Neural cell (in vitro differentiated cells): ENCODE data around the gene HHIPL1. TPM values are rescaled to one million over a fixed set of nuclear protein-coding genes. Genes with fewer than 3 reads are reported as not detected.

Source experiments
- H2AFZ ChIP-seq: fragments of 200-600, 300-800 bp; sonication (generic), shearing (Covaris generic); 2 replicates; pipeline ENCODE4 v1.6.0; 2014; ENCODE audit warnings: low read depth, mild to moderate bottlenecking, antibody characterized with exemption, low read length, moderate library complexity
- H3F3A ChIP-seq: fragments of 200-600 bp; shearing (Covaris generic); 2 replicates; pipeline ENCODE4 v1.6.1; 2016; ENCODE audit warnings: mild to moderate bottlenecking, moderate library complexity, mixed read lengths, antibody characterized with exemption, low read length; ENCODE audit not compliant: insufficient read depth, poor library complexity, severe bottlenecking
- H3K27ac ChIP-seq: fragments of 200-600, 300-800 bp; sonication (generic), shearing (Covaris generic); 2 replicates; pipeline ENCODE4 v1.5.1; 2014; ENCODE audit warnings: mild to moderate bottlenecking, low read length, moderate library complexity
- H3K27me3 ChIP-seq: fragments of 300-800, 200-600 bp; sonication (generic), shearing (Covaris generic); 2 replicates; pipeline ENCODE4 v1.6.0; 2014; ENCODE audit warnings: mild to moderate bottlenecking, low read depth, low read length, moderate library complexity; ENCODE audit not compliant: insufficient read depth
- H3K36me3 ChIP-seq: fragments of 300-800, 200-600 bp; sonication (generic), shearing (Covaris generic); 2 replicates; pipeline ENCODE4 v1.5.1; 2014; ENCODE audit warnings: mild to moderate bottlenecking, antibody characterized with exemption, low read length, moderate library complexity; ENCODE audit not compliant: insufficient read depth
- H3K4me2 ChIP-seq: fragments of 300-800, 200-600 bp; sonication (generic), shearing (Covaris generic); 2 replicates; pipeline ENCODE4 v1.6.0; 2014; ENCODE audit warnings: mild to moderate bottlenecking, low read length
- H3K4me3 ChIP-seq: fragments of 300-800, 200-600 bp; sonication (generic), shearing (Covaris generic); 2 replicates; pipeline ENCODE4 v1.5.1; 2014; ENCODE audit warnings: mild to moderate bottlenecking, low read length, moderate library complexity
- H3K79me2 ChIP-seq: fragments of 200-600 bp; shearing (Covaris generic); replicated peaks from 2 replicates; pipeline ENCODE4 v1.6.0; 2014; ENCODE audit warnings: mild to moderate bottlenecking, low read length, moderate library complexity; ENCODE audit not compliant: insufficient read depth
- H3K9ac ChIP-seq: fragments of 300-800, 200-600 bp; sonication (generic), shearing (Covaris generic); 2 replicates; pipeline ENCODE4 v1.6.1; 2016; ENCODE audit warnings: mild to moderate bottlenecking, low read length, mixed read lengths
- H3K9me2 ChIP-seq: fragments of 200-600 bp; shearing (Covaris generic); 2 replicates; pipeline ENCODE4 v1.6.1; 2016; ENCODE audit warnings: mild to moderate bottlenecking, low read length, mixed read lengths; ENCODE audit not compliant: insufficient read depth
- H3K9me3 ChIP-seq: fragments of 200-600, 300-800 bp; sonication (generic), shearing (Covaris generic); 2 replicates; pipeline ENCODE4 v1.6.1; 2016; ENCODE audit warnings: mild to moderate bottlenecking, mixed run types, low read length, moderate library complexity, mixed read lengths
- H4K20me1 ChIP-seq: fragments of 200-600 bp; shearing (Covaris generic); 2 replicates; pipeline ENCODE4 v1.6.1; 2016; ENCODE audit warnings: mild to moderate bottlenecking, mixed run types; ENCODE audit not compliant: insufficient read depth
- EP300 ChIP-seq: fragments of 450-650 bp; conservative IDR thresholded peaks from 2 replicates; pipeline ENCODE4 v1.6.1; 2014; ENCODE audit warnings: antibody characterized with exemption, mild to moderate bottlenecking, moderate library complexity; ENCODE audit not compliant: poor library complexity, severe bottlenecking
- EZH2 ChIP-seq: fragments of 200-600, 300-800 bp; shearing (Covaris generic), sonication (generic); IDR thresholded peaks from 2 replicates; pipeline ENCODE4 v1.6.1; 2014; ENCODE audit warnings: antibody characterized with exemption, low read length, borderline replicate concordance, mild to moderate bottlenecking; ENCODE audit not compliant: insufficient read depth, poor library complexity, severe bottlenecking
- MXI1 ChIP-seq: fragments of 450-650 bp; conservative IDR thresholded peaks from 2 replicates; pipeline ENCODE4 v1.6.1; 2014; ENCODE audit warnings: antibody characterized with exemption, mild to moderate bottlenecking; ENCODE audit not compliant: poor library complexity, severe bottlenecking
- POLR2AphosphoS5 ChIP-seq: IDR thresholded peaks from 2 replicates; pipeline ENCODE4 v1.6.1; 2012
- RAD21 ChIP-seq: fragments of 450-650 bp; conservative IDR thresholded peaks from 2 replicates; pipeline ENCODE4 v1.6.1; 2014; ENCODE audit warnings: antibody characterized with exemption, mild to moderate bottlenecking, moderate library complexity
- SMC3 ChIP-seq: fragments of 450-650 bp; conservative IDR thresholded peaks from 2 replicates; pipeline ENCODE4 v1.6.1; 2014; ENCODE audit warnings: antibody characterized with exemption, mild to moderate bottlenecking, moderate library complexity; ENCODE audit not compliant: poor library complexity
- TAF1 ChIP-seq: IDR thresholded peaks from 2 replicates; pipeline ENCODE4 v1.6.1; 2012; ENCODE audit warnings: low read depth
- polyA plus RNA-seq: library from polyadenylated mRNA; depleted of rRNA; stranded (reverse); fragments of >200 nt; gene quantifications from 2 replicates; pipeline ENCODE4 v1.2.3, GENCODE V29; 2014
- TF ChIP-seq, protein P1 (sequence below): IDR thresholded peaks from 2 replicates; pipeline ENCODE4 v1.6.1; 2012; ENCODE audit warnings: borderline replicate concordance
- TF ChIP-seq, protein P2 (sequence below): fragments of 450-650 bp; IDR thresholded peaks from 2 replicates; pipeline ENCODE4 v1.5.1; 2014; ENCODE audit warnings: antibody characterized with exemption, mild to moderate bottlenecking, moderate library complexity; ENCODE audit not compliant: poor library complexity, severe bottlenecking

Gene HHIPL1
- polyA plus RNA-seq, 1 donor from 2014 or later: 0.47 TPM

DNA sequence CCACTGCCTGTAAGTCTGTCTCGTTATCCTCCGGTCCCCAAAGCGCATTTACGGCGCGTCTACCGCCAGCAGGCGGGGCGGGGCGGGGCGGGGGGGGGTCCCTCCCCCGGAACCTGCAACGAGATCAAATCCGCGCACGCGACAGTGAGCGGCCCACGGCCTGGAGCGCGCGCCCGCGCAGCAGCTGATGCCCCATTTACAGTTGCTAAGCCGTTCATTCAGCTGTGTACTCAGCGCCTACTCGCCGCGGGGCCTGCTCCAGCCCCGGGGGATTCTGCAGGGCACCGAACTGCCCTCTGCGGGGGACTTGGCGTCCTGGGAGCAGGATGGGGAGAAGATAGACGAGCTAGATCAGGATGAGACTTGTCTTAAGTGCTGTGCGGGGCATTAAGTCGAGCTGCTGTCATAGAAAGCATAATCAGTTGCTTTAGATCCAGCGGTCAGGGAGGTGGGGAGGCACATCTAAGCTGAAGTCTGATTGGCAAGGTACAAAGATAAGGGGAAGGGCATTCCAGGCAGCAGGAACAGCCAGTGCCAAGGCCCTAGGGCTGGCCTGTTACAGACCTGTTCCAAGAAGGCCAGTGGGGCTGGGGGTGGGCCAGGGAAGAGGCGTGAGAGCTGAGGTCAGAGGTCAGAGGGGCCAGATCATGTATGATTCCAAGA is 39.5 kb upstream of the HHIPL1 start:
- peak overlapping the region; percentile 93 for H2AFZ ChIP-seq

DNA sequence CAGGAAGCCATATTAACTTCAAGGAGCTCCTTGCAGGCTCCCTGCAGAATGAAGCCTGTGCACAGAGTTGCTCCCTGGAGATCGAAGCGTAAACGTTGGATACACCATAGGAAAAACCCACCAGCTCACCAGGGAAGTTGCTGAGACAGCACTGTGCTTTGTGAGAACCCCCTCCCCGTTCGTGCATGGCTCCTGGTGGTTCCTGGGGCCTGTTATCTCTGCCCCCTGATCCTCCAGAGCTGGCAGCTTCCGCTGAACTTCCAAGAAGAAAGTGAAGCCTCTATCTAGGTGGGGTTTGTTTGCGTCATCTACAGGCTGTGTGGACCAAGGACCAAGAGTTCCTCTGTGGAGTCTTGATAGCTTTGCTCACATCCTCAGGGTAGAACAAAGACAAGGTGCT is 38.6 kb upstream of the HHIPL1 start:
- Histone ChIP-seq H3K36me3 (no peaks in the 10 kb centered on the region), H3K27me3 (no peaks in the 10 kb centered on the region), H3K9me2 (no peaks in the 10 kb centered on the region), H3K4me3 (peak overlapping the region; percentile 93), H4K20me1 (peaks cover 14% of the 10 kb centered on the region), H3F3A (peaks cover 9% of the 10 kb centered on the region), H3K27ac (peak overlapping the region; percentile 99), H3K9me3 (no peaks in the 10 kb centered on the region), H2AFZ (no peak overlapping the region), H3K79me2 (peaks cover 15% of the 10 kb centered on the region), H3K9ac (peak overlapping the region; percentile 99), H3K4me2 (peak overlapping the region; percentile 93)
- TF ChIP-seq TAF1: no peak

More for the DNA sequence above, 39.5 kb upstream of the HHIPL1 start:
- H3K9ac ChIP-seq: peak overlapping the region; percentile 99
- H3K27ac ChIP-seq: peak overlapping the region; percentile 99
- peak overlapping the region; percentile 93 for H3K4me2 ChIP-seq
- H3K4me3 ChIP-seq: peak overlapping the region; percentile 93
- H4K20me1 ChIP-seq: peaks cover 22% of the 10 kb centered on the region
- H3K79me2 ChIP-seq: peaks cover 24% of the 10 kb centered on the region
- peaks cover 9% of the 10 kb centered on the region for H3F3A ChIP-seq
- H3K9me2 ChIP-seq: no peaks in the 10 kb centered on the region
- TF ChIP-seq MXI1: no peak
- TF ChIP-seq RAD21: peak; percentile 52
- TF ChIP-seq SMC3: peak; percentile 53
- TF ChIP-seq, protein P1, sequence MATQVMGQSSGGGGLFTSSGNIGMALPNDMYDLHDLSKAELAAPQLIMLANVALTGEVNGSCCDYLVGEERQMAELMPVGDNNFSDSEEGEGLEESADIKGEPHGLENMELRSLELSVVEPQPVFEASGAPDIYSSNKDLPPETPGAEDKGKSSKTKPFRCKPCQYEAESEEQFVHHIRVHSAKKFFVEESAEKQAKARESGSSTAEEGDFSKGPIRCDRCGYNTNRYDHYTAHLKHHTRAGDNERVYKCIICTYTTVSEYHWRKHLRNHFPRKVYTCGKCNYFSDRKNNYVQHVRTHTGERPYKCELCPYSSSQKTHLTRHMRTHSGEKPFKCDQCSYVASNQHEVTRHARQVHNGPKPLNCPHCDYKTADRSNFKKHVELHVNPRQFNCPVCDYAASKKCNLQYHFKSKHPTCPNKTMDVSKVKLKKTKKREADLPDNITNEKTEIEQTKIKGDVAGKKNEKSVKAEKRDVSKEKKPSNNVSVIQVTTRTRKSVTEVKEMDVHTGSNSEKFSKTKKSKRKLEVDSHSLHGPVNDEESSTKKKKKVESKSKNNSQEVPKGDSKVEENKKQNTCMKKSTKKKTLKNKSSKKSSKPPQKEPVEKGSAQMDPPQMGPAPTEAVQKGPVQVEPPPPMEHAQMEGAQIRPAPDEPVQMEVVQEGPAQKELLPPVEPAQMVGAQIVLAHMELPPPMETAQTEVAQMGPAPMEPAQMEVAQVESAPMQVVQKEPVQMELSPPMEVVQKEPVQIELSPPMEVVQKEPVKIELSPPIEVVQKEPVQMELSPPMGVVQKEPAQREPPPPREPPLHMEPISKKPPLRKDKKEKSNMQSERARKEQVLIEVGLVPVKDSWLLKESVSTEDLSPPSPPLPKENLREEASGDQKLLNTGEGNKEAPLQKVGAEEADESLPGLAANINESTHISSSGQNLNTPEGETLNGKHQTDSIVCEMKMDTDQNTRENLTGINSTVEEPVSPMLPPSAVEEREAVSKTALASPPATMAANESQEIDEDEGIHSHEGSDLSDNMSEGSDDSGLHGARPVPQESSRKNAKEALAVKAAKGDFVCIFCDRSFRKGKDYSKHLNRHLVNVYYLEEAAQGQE: peak; percentile 70
- no peak for TF ChIP-seq EZH2
- TF ChIP-seq TAF1: peak; percentile 58
- TF ChIP-seq POLR2AphosphoS5: peak; percentile 85
- peak; percentile 25 for TF ChIP-seq EP300
- TF ChIP-seq, protein P2, sequence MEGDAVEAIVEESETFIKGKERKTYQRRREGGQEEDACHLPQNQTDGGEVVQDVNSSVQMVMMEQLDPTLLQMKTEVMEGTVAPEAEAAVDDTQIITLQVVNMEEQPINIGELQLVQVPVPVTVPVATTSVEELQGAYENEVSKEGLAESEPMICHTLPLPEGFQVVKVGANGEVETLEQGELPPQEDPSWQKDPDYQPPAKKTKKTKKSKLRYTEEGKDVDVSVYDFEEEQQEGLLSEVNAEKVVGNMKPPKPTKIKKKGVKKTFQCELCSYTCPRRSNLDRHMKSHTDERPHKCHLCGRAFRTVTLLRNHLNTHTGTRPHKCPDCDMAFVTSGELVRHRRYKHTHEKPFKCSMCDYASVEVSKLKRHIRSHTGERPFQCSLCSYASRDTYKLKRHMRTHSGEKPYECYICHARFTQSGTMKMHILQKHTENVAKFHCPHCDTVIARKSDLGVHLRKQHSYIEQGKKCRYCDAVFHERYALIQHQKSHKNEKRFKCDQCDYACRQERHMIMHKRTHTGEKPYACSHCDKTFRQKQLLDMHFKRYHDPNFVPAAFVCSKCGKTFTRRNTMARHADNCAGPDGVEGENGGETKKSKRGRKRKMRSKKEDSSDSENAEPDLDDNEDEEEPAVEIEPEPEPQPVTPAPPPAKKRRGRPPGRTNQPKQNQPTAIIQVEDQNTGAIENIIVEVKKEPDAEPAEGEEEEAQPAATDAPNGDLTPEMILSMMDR: no peak
- H3K36me3 ChIP-seq: no peaks in the 10 kb centered on the region
- H3K9me3 ChIP-seq: no peaks in the 10 kb centered on the region
- H3K27me3 ChIP-seq: no peaks in the 10 kb centered on the region
